ENCODE data around the gene LAMA4. TPM values are rescaled to one million over a fixed set of nuclear protein-coding genes. Genes with fewer than 3 reads are reported as not detected.

LAMA4 gene
- total RNA-seq, 6 donors from 2014 or later = 29.5 to 119 (median 58.9) TPM

DNA sequence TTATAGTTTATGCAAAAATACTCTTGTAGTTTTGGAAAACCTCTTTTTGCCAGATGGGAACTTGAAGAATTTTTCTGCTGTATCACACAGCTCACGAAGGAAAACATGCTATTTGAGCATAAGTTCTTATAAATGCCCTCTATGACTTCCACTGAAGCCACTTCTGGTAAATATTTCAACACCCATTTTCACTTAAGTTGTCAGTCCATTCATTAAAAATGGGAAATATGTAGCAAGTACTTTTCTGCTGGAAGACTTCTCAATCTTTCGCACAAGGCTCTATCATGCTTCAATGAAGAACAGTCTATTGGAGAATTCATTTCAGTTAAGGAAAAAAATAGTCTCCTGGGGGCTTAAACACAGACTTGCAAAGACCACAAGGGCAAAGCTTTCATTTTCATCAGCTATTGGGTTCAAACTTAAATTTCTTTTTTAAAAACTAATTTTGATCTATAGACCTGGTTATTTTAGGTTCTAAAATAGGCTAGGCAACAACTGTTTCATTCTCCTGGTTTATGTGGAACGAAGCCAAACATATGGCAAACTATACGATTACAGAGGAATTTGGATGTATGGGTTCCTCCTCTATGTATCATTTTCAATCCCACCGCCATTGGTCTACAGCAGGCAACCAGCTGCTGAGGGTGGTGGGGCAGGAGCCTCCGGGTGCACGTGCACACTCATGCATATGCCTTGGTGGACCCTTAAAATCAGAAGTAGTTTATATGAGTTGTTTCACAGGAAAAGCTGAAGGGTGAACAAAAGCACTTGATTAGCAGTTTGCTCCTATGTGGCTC, 38.7 kb downstream of the LAMA4 start:
- H3K4me1 ChIP-seq = peaks cover 28 to 48% (median 44%) of the 10 kb centered on the region in 4 donors
- no peak for DNase-seq
- H3K9me3 ChIP-seq = no peaks in the 10 kb centered on the region
- no peaks in the 10 kb centered on the region for H3K36me3 ChIP-seq
- TF ChIP-seq POLR2A (IDR thresholded peaks at IDR 0.05) (no peak), POLR2AphosphoS5 (IDR thresholded peaks at IDR 0.05) (no peak), EP300 (IDR thresholded peaks at IDR 0.05) (no peak)
- TF ChIP-seq, protein P1, sequence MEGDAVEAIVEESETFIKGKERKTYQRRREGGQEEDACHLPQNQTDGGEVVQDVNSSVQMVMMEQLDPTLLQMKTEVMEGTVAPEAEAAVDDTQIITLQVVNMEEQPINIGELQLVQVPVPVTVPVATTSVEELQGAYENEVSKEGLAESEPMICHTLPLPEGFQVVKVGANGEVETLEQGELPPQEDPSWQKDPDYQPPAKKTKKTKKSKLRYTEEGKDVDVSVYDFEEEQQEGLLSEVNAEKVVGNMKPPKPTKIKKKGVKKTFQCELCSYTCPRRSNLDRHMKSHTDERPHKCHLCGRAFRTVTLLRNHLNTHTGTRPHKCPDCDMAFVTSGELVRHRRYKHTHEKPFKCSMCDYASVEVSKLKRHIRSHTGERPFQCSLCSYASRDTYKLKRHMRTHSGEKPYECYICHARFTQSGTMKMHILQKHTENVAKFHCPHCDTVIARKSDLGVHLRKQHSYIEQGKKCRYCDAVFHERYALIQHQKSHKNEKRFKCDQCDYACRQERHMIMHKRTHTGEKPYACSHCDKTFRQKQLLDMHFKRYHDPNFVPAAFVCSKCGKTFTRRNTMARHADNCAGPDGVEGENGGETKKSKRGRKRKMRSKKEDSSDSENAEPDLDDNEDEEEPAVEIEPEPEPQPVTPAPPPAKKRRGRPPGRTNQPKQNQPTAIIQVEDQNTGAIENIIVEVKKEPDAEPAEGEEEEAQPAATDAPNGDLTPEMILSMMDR (IDR thresholded peaks at IDR 0.05) = no peak
- no peak overlapping the region for H3K4me3 ChIP-seq
- H3K27me3 ChIP-seq = no peaks in the 10 kb centered on the region
- ATAC-seq (ENCODE audit: low FRiP score in 2 of 2) = no peak
- WGBS, 2 donors = 71 to 81% methylated on average over 7 of the region's 7 CpGs
- peak overlapping the region in 2 of 4 donors; percentile 8 to 24 for H3K27ac ChIP-seq

DNA sequence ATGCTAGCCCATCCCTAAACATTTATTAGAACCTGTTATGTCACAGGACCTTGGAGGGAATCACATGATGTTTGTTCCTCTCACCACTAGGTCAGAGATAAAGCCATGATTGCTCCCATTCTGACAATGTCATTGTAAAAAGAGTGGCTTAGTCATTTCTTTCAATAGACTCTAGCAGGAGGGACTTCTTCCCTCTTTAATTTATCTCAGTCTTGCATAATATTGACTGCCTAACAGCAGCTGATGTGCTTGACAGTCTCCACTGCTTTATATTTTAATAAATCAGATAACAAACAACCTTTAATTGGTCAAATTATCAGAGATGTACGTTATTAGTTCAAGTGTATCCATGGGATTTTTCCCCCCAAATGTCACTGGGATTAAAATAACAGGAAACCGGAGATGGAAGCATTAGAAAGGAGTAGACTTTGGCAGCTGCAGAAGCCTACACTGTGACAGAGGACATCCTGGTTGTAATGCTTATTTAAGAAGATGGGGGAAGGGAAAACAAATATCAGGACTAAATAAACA, 39.6 kb downstream of the LAMA4 start:
- H3K4me3 ChIP-seq = no peak overlapping the region

DNA sequence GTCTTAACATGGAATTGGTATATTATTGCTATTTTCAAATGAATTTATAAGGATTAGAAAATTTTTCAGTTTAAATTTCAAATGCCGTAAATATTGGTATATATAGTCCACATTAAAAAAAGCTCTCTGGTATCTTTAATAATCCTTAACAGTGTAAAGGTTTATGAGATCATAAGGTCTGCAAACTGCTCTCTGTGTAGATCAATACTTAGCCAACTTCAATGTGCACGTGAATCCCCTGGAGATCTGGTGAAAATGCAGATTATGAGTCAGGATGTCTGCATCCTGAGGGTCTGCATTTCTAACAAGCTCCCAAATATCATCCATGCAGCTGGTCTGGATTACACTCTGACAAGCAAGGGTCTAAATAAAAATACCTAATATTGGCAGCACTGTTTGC, 43.5 kb downstream of the LAMA4 start:
- H3K4me1 ChIP-seq = peaks cover 15 to 20% (median 17%) of the 10 kb centered on the region in 4 donors
- no peaks in the 10 kb centered on the region for H3K9me3 ChIP-seq
- no peak for ATAC-seq (ENCODE audit: low FRiP score in 2 of 2)
- H3K4me3 ChIP-seq = no peak overlapping the region
- no peaks in the 10 kb centered on the region for H3K36me3 ChIP-seq
- DNase-seq = no peak
- no peak overlapping the region for H3K27ac ChIP-seq
- no peaks in the 10 kb centered on the region for H3K27me3 ChIP-seq
- 93 to 99% methylated on average over 2 of the region's 2 CpGs for WGBS, 2 donors
- no peak for TF ChIP-seq POLR2A (IDR thresholded peaks at IDR 0.05)
- no peak for TF ChIP-seq EP300 (IDR thresholded peaks at IDR 0.05)
- no peak for TF ChIP-seq POLR2AphosphoS5 (IDR thresholded peaks at IDR 0.05)
- TF ChIP-seq, protein P1 (IDR thresholded peaks at IDR 0.05) = no peak

More for the DNA sequence above, 39.6 kb downstream of the LAMA4 start:
- no peaks in the 10 kb centered on the region for H3K36me3 ChIP-seq
- H3K27me3 ChIP-seq = no peaks in the 10 kb centered on the region
- H3K27ac ChIP-seq = peak overlapping the region in 3 of 4 donors; percentile 24 to 36 (median 30)
- no peaks in the 10 kb centered on the region for H3K9me3 ChIP-seq
- TF ChIP-seq EP300 (IDR thresholded peaks at IDR 0.05) (peak in 2 of 4 donors; percentile 42 to 64), POLR2AphosphoS5 (IDR thresholded peaks at IDR 0.05) (no peak)
- WGBS, 2 donors = 42 to 54% methylated on average over 2 of the region's 2 CpGs
- peaks cover 28 to 48% (median 42%) of the 10 kb centered on the region in 4 donors for H3K4me1 ChIP-seq
- ATAC-seq (ENCODE audit: low FRiP score in 2 of 2) (no peak), DNase-seq (no peak)

- no peaks in the 10 kb centered on the region for H3K36me3 ChIP-seq
- no peak for DNase-seq
- H3K4me1 ChIP-seq = peaks cover 0 to 24% (median 5%) of the 10 kb centered on the region in 4 donors
- no peak for TF ChIP-seq EP300 (IDR thresholded peaks at IDR 0.05)
- TF ChIP-seq POLR2A (IDR thresholded peaks at IDR 0.05) = no peak
- TF ChIP-seq, protein P1 (IDR thresholded peaks at IDR 0.05) = no peak
- TF ChIP-seq POLR2AphosphoS5 (IDR thresholded peaks at IDR 0.05) = no peak
- H3K4me3 ChIP-seq = no peak overlapping the region
- H3K27ac ChIP-seq = peak overlapping the region in 1 of 4 donors; percentile 3
- H3K27me3 ChIP-seq = no peaks in the 10 kb centered on the region
- WGBS, 2 donors = 67 to 73% methylated on average over 2 of the region's 2 CpGs
- no peak for ATAC-seq (ENCODE audit: low FRiP score in 2 of 2)
- no peaks in the 10 kb centered on the region for H3K9me3 ChIP-seq
Observed at GRCh38 chr6:112209131-112209530, 45.2 kb downstream of the LAMA4 start.

- DNase-seq = no peak
- no peak overlapping the region for H3K27ac ChIP-seq
Observed at GRCh38 chr6:112207776-112208175, 46.6 kb downstream of the LAMA4 start.

More at GRCh38 chr6:112207776-112208175, 46.6 kb downstream of the LAMA4 start:
- 58 to 61% methylated on average over 2 of the region's 2 CpGs for WGBS, 2 donors
- no peak for ATAC-seq (ENCODE audit: low FRiP score in 2 of 2)
- Histone ChIP-seq H3K27me3 (no peaks in the 10 kb centered on the region), H3K4me1 (peaks cover 5 to 26% (median 8%) of the 10 kb centered on the region in 4 donors), H3K9me3 (no peaks in the 10 kb centered on the region), H3K4me3 (no peak overlapping the region), H3K36me3 (no peaks in the 10 kb centered on the region)
- TF ChIP-seq POLR2AphosphoS5 (IDR thresholded peaks at IDR 0.05) = no peak
- TF ChIP-seq EP300 (IDR thresholded peaks at IDR 0.05) = no peak
- TF ChIP-seq, protein P1 (IDR thresholded peaks at IDR 0.05) = no peak
- no peak for TF ChIP-seq POLR2A (IDR thresholded peaks at IDR 0.05)
